ENCODE results near the gene XPO5. TPM values are rescaled to one million over a fixed set of nuclear protein-coding genes. Genes with fewer than 3 reads are reported as not detected.
"Not testable (repeated sequence)": the region's sequence is repeated elsewhere in the genome, so short reads cannot be mapped to it uniquely, and the experiment has no call there.

XPO5 gene
- total and polyA plus RNA-seq, 10 donors = 7.1 to 33.1 (median 23.3) TPM

GRCh38 chr6:43575105-43575771, 600 bp downstream of the XPO5 start:
- Histone ChIP-seq H3K27ac (peak overlapping the region in 7 of 8 donors; percentile 64 to 90 (median 81)), H3K4me3 (peak overlapping the region; percentile 88 to 100 (median 98)), H3K36me3 (peaks cover 0 to 34% (median 23%) of the 10 kb centered on the region in 6 donors), H3K4me1 (peaks cover 26 to 56% (median 46%) of the 10 kb centered on the region in 6 donors), H3K9me3 (no peaks in the 10 kb centered on the region), H3K27me3 (replicated peaks in 1 of 7) (no peaks in the 10 kb centered on the region)
- intact Hi-C loops (cut with DNase I; ENCODE audit: low total_unique reads) = no loop called here
- TF ChIP-seq POLR2AphosphoS5 (IDR thresholded peaks at IDR 0.05) (no peak), POLR2A (IDR thresholded peaks at IDR 0.05) (no peak), CTCF (IDR thresholded peaks at IDR 0.05 in 8 of 11, conservative IDR thresholded peaks at IDR 0.05 in 3 of 11) (no peak)
- WGBS, 5 donors = 0 to 1% (median 0%) methylated on average over 36 to 38 of the region's 38 CpGs
- DNase-seq = no peak

- Histone ChIP-seq H3K4me1 (peaks cover 14 to 29% (median 25%) of the 10 kb centered on the region in 6 donors), H3K27me3 (replicated peaks in 1 of 7) (no peaks in the 10 kb centered on the region), H3K4me3 (no peak overlapping the region), H3K36me3 (peaks cover 0 to 63% (median 51%) of the 10 kb centered on the region in 6 donors), H3K9me3 (no peaks in the 10 kb centered on the region), H3K27ac (no peak overlapping the region)
- DNase-seq = no peak
- WGBS, 5 donors = 94 to 98% (median 95%) methylated on average over 4 of the region's 4 CpGs
- intact Hi-C loops (cut with DNase I; ENCODE audit: low total_unique reads) = no loop called here
- TF ChIP-seq POLR2A (IDR thresholded peaks at IDR 0.05) (no peak), CTCF (IDR thresholded peaks at IDR 0.05 in 8 of 11, conservative IDR thresholded peaks at IDR 0.05 in 3 of 11) (no peak), POLR2AphosphoS5 (IDR thresholded peaks at IDR 0.05) (no peak)
Measured at GRCh38 chr6:43572015-43572414, 3.8 kb downstream of the XPO5 start.

- no peak for TF ChIP-seq POLR2A (IDR thresholded peaks at IDR 0.05)
- TF ChIP-seq POLR2AphosphoS5 (IDR thresholded peaks at IDR 0.05) = no peak
- TF ChIP-seq CTCF (IDR thresholded peaks at IDR 0.05 in 8 of 11, conservative IDR thresholded peaks at IDR 0.05 in 3 of 11) = no peak
- Histone ChIP-seq H3K4me1 (peaks cover 8 to 21% (median 17%) of the 10 kb centered on the region in 6 donors), H3K9me3 (no peaks in the 10 kb centered on the region), H3K27me3 (replicated peaks in 1 of 7) (no peaks in the 10 kb centered on the region), H3K36me3 (peaks cover 6 to 74% (median 61%) of the 10 kb centered on the region in 6 donors), H3K4me3 (no peak overlapping the region), H3K27ac (no peak overlapping the region)
- intact Hi-C loops (cut with DNase I; ENCODE audit: low total_unique reads) = no loop called here
- DNase-seq = no peak
- WGBS, 5 donors = 79 to 92% (median 82%) methylated on average over 5 of the region's 5 CpGs
Measured at GRCh38 chr6:43570876-43571441, 4.9 kb downstream of the XPO5 start.

- H3K4me1 ChIP-seq = no peaks in the 10 kb centered on the region
- H3K36me3 ChIP-seq = peaks cover 0 to 100% (median 95%) of the 10 kb centered on the region in 6 donors
- intact Hi-C loops (cut with DNase I; ENCODE audit: low total_unique reads) = no loop called here
- no peaks in the 10 kb centered on the region for H3K9me3 ChIP-seq
- no peak for TF ChIP-seq CTCF (IDR thresholded peaks at IDR 0.05 in 8 of 11, conservative IDR thresholded peaks at IDR 0.05 in 3 of 11)
- TF ChIP-seq POLR2AphosphoS5 (IDR thresholded peaks at IDR 0.05) = no peak
- no peak for TF ChIP-seq POLR2A (IDR thresholded peaks at IDR 0.05)
- H3K27ac ChIP-seq = no peak overlapping the region
- H3K27me3 ChIP-seq (replicated peaks in 1 of 7) = no peaks in the 10 kb centered on the region
- H3K4me3 ChIP-seq = no peak overlapping the region
- DNase-seq = no peak
Measured at GRCh38 chr6:43559328-43559727, 16.5 kb downstream of the XPO5 start.

GRCh38 chr6:43557620-43558019, 18.2 kb downstream of the XPO5 start:
- intact Hi-C loops (cut with DNase I; ENCODE audit: low total_unique reads); H3K27me3 ChIP-seq (replicated peaks in 1 of 7); H3K9me3 ChIP-seq; H3K4me1 ChIP-seq; DNase-seq; H3K4me3 ChIP-seq; H3K27ac ChIP-seq: not testable (repeated sequence)
- WGBS, 5 donors = 90 to 98% (median 96%) methylated on average over 5 to 7 of the region's 7 CpGs
- H3K36me3 ChIP-seq = peaks cover 0 to 100% (median 95%) of the 10 kb centered on the region in 6 donors
